Dermis blood vessel endothelial cell (primary cell): ENCODE data around the gene CDKAL1. TPM values are rescaled to one million over a fixed set of nuclear protein-coding genes. Genes with fewer than 3 reads are reported as not detected.
"Not testable (repeated sequence)": the region's sequence is repeated elsewhere in the genome, so short reads cannot be mapped to it uniquely, and the experiment has no call there.

ENCODE experiments used
- DNase-seq: peaks from one replicate; pipeline ENCODE4 v3.0.0; 2010
- total RNA-seq: library from RNA; depleted of rRNA; stranded (reverse); fragments of >200 nt; gene quantifications from 2 replicates; pipeline ENCODE4 v1.2.3, GENCODE V29; 2014

The CDKAL1 gene
- total RNA-seq, 1 donor from 2014 or later = 28.1 TPM

- no peak for DNase-seq
These were observed 358.1 kb downstream of the CDKAL1 start for GRCh38 chr6:20892365-20892764.

- DNase-seq = no peak
These were observed 359.2 kb downstream of the CDKAL1 start for GRCh38 chr6:20893412-20893811.

- DNase-seq = no peak
These were observed 366.3 kb downstream of the CDKAL1 start for GRCh38 chr6:20900389-20901160.

GRCh38 chr6:20905377-20905776 lies 371.1 kb downstream of the CDKAL1 start:
- no peak for DNase-seq

GRCh38 chr6:20906945-20907344 lies 372.7 kb downstream of the CDKAL1 start:
- no peak for DNase-seq

- no peak for DNase-seq
These were observed 373.3 kb downstream of the CDKAL1 start for GRCh38 chr6:20907486-20908071.

- DNase-seq = no peak
These were observed 375.4 kb downstream of the CDKAL1 start for GRCh38 chr6:20909621-20910020.

- DNase-seq = no peak
These were observed 377.5 kb downstream of the CDKAL1 start for GRCh38 chr6:20911712-20912111.

GRCh38 chr6:20915156-20915555 lies 380.9 kb downstream of the CDKAL1 start:
- DNase-seq = no peak

- no peak for DNase-seq
These were observed 381.4 kb downstream of the CDKAL1 start for GRCh38 chr6:20915626-20916025.

- DNase-seq = peak; percentile 61
These were observed 381.8 kb downstream of the CDKAL1 start for GRCh38 chr6:20916086-20916485.

- peak; percentile 76 for DNase-seq
These were observed 384.6 kb downstream of the CDKAL1 start for GRCh38 chr6:20918868-20919267.

GRCh38 chr6:20919677-20920385 lies 385.6 kb downstream of the CDKAL1 start:
- DNase-seq = peak; percentile 56

- no peak for DNase-seq
These were observed 387.3 kb downstream of the CDKAL1 start for GRCh38 chr6:20921578-20921977.

- no peak for DNase-seq
These were observed 388.5 kb downstream of the CDKAL1 start for GRCh38 chr6:20922743-20923142.

- DNase-seq = not testable (repeated sequence)
These were observed 389.8 kb downstream of the CDKAL1 start for GRCh38 chr6:20924094-20924493.

GRCh38 chr6:20924911-20925543 lies 390.8 kb downstream of the CDKAL1 start:
- DNase-seq = no peak

- no peak for DNase-seq
These were observed 393.0 kb downstream of the CDKAL1 start for GRCh38 chr6:20927130-20927860.

- DNase-seq = no peak
These were observed 395.0 kb downstream of the CDKAL1 start for GRCh38 chr6:20929283-20929682.

GRCh38 chr6:20931093-20931492 lies 396.8 kb downstream of the CDKAL1 start:
- DNase-seq = no peak

- no peak for DNase-seq
These were observed 397.5 kb downstream of the CDKAL1 start for GRCh38 chr6:20931772-20932171.

GRCh38 chr6:20932284-20932683 lies 398.0 kb downstream of the CDKAL1 start:
- no peak for DNase-seq
